Endothelial cell of coronary artery (primary cell): ENCODE measurements around the gene ZNF425. TPM values are rescaled to one million over a fixed set of nuclear protein-coding genes. Genes with fewer than 3 reads are reported as not detected.

Experiments used
- total RNA-seq: library from RNA; depleted of rRNA; stranded (reverse); fragments of >200 nt; gene quantifications from 2 replicates; pipeline ENCODE4 v1.2.3, GENCODE V29; 2014

ZNF425 gene
- total RNA-seq, result 1.9 and 2.0 TPM in 2 replicates

GRCh38 chr7:149125863-149126661, at the start of gene ZNF425:
ZNF425 (minus strand) TSS chr7:149126324; CDS start chr7:149126213, 111 bp downstream.

GRCh38 chr7:149147072-149147751, 21.1 kb upstream of the ZNF425 start, which contains the start of gene ZNF398:
ZNF398 (plus strand) TSS chr7:149147453; CDS start chr7:149147743, 290 bp downstream.

GRCh38 chr7:149090397-149091195, 35.5 kb downstream of the ZNF425 start, which contains the start of gene ZNF786:
ZNF786 (minus strand) TSS chr7:149090718; CDS start chr7:149090640, 78 bp downstream.

Other genes starting within 250 kb of the ZNF425 start
- 8.0 and 16.4 TPM in 2 replicates for gene EZH2, start 242.0 kb downstream of the ZNF425 start, total RNA-seq
- gene PDIA4, start 97.8 kb downstream of the ZNF425 start, total RNA-seq, result 292 and 304 TPM in 2 replicates
- 6.6 and 6.8 TPM in 2 replicates for gene ZNF786, start 35.6 kb downstream of the ZNF425 start, total RNA-seq
- 4.5 and 7.1 TPM in 2 replicates for gene ZNF398, start 21.1 kb upstream of the ZNF425 start, total RNA-seq
- 25.0 and 35.5 TPM in 2 replicates for gene ZNF282, start 69.2 kb upstream of the ZNF425 start, total RNA-seq
- gene ZNF212, start 113.3 kb upstream of the ZNF425 start, total RNA-seq, result 4.3 and 4.7 TPM in 2 replicates
- gene ZNF783, start 135.9 kb upstream of the ZNF425 start, total RNA-seq, result 5.0 and 8.7 TPM in 2 replicates